GM20431 (cell line): ENCODE measurements around the gene TMEM87B.
"Not testable (repeated sequence)": the region's sequence is repeated elsewhere in the genome, so short reads cannot be mapped to it uniquely, and the experiment has no call there.

Source experiments
- in situ Hi-C: fragments of 300-500 bp; cut with MseI, MboI; formaldehyde crosslinking; loops from one replicate; pipeline ENCODE4 v1.15.0; 2020; ENCODE audit warnings: low sequenced_read_pairs; ENCODE audit not compliant: unreplicated experiment

Gene TMEM87B

GRCh38 chr2:112032689-112033465 lies 22.2 kb upstream of the TMEM87B start:
- in situ Hi-C loops: no loop called here

- in situ Hi-C loops: no loop called here
Observed at GRCh38 chr2:112033600-112033999, 21.5 kb upstream of the TMEM87B start.

- in situ Hi-C loops: no loop called here
Observed at GRCh38 chr2:112034924-112035323, 20.1 kb upstream of the TMEM87B start.

- in situ Hi-C loops: no loop called here
Observed at GRCh38 chr2:112035786-112036185, 19.3 kb upstream of the TMEM87B start.

- in situ Hi-C loops: not testable (repeated sequence)
Observed at GRCh38 chr2:112039556-112039955, 15.5 kb upstream of the TMEM87B start.

- in situ Hi-C loops: loop anchor here (10.0 kb wide), 1 partner anchor 145 kb away; the partner anchor contains the start of gene MERTK
Observed at GRCh38 chr2:112040066-112040465, 15.0 kb upstream of the TMEM87B start.

- in situ Hi-C loops: loop anchor here (10.0 kb wide), 1 partner anchor 147 kb away; the partner anchor contains the start of gene MERTK
Observed at GRCh38 chr2:112041460-112041859, 13.6 kb upstream of the TMEM87B start.

- in situ Hi-C loops: loop anchor here (10.0 kb wide), 1 partner anchor 151 kb away; the partner anchor contains the start of gene MERTK
Observed at GRCh38 chr2:112045446-112046014, 9.5 kb upstream of the TMEM87B start.

GRCh38 chr2:112046231-112046630 lies 8.8 kb upstream of the TMEM87B start:
- in situ Hi-C loops: loop anchor here (10.0 kb wide), 1 partner anchor 151 kb away; the partner anchor contains the start of gene MERTK

GRCh38 chr2:112047537-112048235 lies 7.4 kb upstream of the TMEM87B start:
- in situ Hi-C loops: loop anchor here (10.0 kb wide), 1 partner anchor 153 kb away; the partner anchor contains the start of gene MERTK

GRCh38 chr2:112048236-112048592 lies 6.9 kb upstream of the TMEM87B start:
- in situ Hi-C loops: loop anchor here (10.0 kb wide), 1 partner anchor 153 kb away; the partner anchor contains the start of gene MERTK

- in situ Hi-C loops: loop anchor here (10.0 kb wide), 1 partner anchor 154 kb away; the partner anchor contains the start of gene MERTK
Observed at GRCh38 chr2:112048887-112049286, 6.2 kb upstream of the TMEM87B start.

GRCh38 chr2:112050316-112050715 lies 4.8 kb upstream of the TMEM87B start:
- in situ Hi-C loops: no loop called here

- in situ Hi-C loops: no loop called here
Observed at GRCh38 chr2:112053917-112054846, 887 bp upstream of the TMEM87B start.

GRCh38 chr2:112055730-112056625 lies 909 bp downstream of the TMEM87B start:
- in situ Hi-C loops: no loop called here

- in situ Hi-C loops: no loop called here
Observed at GRCh38 chr2:112056626-112056987, 1.5 kb downstream of the TMEM87B start.

GRCh38 chr2:112059671-112060070 lies 4.6 kb downstream of the TMEM87B start:
- in situ Hi-C loops: no loop called here

GRCh38 chr2:112061299-112061698 lies 6.2 kb downstream of the TMEM87B start:
- in situ Hi-C loops: no loop called here

GRCh38 chr2:112061840-112062239 lies 6.8 kb downstream of the TMEM87B start:
- in situ Hi-C loops: no loop called here
